CD4-positive, alpha-beta T cell treated with Interleukin-15 for 1 hour (primary cell): Measurements from ENCODE around the gene C1QL1.

Experiments
- DNase-seq: peaks from one replicate; pipeline ENCODE4 v3.0.0-alpha.2; 2020

C1QL1 gene

GRCh38 chr17:44968225-44969143, at the start of gene C1QL1:
TSS of gene C1QL1 (minus strand) at chr17:44968303. CDS start at chr17:44968048, 255 bp downstream.
- peak; percentile 88 for DNase-seq

DNA sequence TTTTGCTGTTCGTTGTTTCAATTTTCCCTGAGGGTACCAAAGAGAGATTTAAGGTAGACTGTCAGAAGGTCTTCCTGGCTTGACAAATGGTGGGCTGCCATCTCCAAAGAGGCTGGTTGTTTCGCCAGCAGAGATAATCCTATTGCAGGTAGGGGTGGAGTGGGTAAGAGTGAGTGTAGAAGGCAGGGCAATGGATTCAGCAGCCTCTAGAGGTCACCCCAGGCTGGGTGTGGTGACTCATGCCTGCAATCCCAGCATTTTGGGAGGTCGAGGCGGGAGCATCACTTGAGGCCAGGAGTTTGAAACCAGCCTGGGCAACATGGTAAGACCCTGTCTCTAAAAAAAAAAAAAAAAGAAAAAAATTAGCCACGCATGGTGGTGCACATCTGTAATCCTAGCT, 48.7 kb upstream of the C1QL1 start:
- DNase-seq, result no peak

GRCh38 chr17:45016237-45016636, 48.1 kb upstream of the C1QL1 start:
- DNase-seq, result no peak

- no peak for DNase-seq
Measured at GRCh38 chr17:45013021-45013997, 45.2 kb upstream of the C1QL1 start.

DNA sequence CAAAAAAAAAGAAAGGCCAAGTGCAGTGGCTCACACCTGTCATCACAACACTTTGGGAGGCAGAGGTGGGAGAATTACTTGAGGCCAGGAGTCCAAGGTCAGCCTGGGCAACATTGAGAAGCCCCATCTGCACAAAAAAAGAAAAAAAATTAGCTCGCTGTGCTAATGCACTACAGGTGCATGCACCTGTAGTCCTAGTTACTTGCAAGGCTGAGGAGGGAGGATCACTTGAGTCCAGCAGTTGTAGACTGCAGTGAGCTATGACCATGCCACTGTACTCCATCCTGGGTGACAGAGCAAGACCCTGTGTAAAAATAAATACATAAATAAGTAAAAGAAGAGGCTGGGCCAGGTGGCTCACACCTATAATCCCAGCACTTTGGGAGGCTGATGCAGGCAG, 43.7 kb upstream of the C1QL1 start:
- no peak for DNase-seq

DNA sequence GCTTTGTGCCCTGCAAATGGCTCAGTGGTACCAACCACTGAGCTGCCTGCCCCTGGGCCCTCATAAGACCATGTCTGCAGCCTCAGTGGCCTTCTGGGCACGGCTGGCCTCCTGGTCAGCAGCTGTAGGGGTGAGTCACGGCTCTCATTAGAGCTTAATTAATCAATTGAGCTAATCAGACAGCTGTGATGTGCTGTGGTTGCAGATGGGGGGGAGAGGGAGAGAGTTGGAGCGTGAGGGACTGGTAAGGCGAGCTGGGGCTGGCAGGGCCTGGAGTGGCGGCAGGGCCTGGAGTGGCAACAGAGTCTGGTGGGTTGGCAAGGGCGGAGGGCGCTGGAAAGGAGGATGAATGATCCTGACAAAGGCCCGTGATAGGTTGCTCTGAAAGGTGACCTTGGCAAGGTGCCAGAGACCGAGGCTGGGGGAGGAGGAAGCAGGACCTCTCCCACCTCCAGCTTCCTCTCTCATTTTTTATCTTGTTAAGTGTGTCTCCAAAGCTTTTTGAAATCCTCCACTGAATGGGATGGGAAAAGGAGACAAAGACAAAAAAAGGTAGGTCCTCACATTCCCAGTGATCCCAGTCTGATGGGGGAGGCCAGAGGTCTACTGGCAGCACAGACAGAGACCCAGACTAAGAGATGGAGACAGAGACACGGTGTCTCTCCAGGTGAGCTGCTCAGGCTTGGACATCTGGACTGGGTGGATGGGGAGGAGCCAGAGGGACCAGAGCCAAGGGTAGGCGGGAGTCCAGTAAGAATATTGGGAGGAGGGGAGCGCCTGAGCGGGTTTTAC, 41.8 kb upstream of the C1QL1 start:
- DNase-seq, result no peak

DNA sequence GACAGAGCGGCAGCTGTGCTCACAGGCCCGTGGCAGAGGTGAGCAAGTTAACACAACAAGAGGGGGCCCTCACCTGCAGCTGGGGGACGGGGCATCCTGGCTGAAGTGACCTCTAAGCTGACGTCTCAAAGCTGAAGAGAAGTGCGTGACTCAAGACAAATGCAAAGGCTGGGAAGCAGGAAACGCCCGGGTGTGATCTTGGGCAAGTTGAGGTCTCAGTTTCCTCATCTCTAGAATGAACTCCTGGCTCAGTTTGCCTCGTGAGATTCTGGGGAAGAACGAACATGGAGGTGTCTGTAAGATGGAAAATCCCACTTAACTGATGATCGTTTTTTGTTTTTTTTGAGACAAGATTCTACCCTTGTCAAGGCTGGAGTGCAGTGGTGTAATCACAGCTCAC, 40.1 kb upstream of the C1QL1 start:
- DNase-seq, result no peak

DNA sequence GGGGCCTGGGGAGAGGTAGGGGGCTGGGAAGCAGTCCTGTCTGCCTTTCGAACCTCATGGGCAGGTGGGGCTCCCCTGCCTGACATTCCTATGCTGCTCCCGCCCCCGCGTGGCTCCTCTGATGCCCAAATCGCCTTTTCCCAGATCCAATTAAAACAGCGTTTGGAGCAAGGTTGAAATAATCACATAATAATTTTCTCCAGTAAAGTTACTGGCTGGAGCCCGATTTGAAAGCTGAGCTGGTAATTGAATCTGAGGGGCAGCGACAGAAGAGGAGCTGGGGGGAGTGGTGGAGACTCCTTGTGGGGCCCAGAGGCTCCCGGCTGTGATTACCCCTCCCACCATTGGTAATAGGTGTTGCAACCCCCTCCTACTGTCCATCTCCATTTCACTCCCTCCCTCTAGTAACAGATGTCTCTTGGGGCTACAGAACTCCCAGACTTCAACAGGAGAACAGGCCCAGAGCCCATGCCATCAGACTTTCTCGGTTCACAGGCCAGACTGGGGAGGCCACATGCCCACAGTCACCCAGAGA, 38.9 kb upstream of the C1QL1 start:
- DNase-seq, result no peak

DNA sequence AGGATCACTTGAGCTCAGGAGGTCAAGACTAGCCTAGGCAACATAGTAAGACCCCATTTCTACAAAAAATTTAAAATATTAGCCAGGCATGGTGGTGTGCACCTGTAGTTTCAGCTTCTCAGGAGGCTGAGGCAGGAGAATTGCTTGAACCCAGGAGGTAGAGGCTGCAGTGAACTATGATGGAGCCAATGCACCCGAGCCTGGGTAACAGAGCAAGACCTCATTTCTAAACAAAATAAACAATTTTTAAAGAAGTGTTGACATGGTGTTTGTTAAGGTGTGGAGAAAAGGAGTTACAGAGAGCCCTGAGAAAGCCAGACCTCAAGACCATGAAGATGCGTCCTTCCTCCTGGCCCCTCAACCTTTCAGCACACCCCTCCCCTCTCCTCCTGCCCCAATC, 37.6 kb upstream of the C1QL1 start:
- no peak for DNase-seq

- DNase-seq, result no peak
Measured at GRCh38 chr17:45004388-45004787, 36.3 kb upstream of the C1QL1 start.

DNA sequence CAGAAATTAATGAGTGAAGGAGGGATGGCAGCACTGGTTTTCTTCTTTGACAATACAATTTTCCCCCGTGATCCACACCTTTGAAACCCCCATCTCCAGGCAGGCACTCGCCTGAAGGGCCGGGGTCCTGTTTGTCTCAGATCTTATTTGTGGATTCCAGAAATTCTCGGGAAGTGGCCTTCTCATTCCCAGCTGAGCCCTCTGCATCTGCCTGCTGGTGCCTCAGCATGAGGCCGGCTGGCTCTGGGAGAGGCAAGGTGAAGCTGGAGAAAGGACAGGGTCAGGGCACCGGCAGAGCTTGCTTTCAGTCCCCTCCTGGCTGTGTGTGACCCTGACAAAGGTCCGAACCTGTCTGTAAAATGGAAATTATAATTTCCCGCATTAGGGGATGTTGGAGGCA, 35.8 kb upstream of the C1QL1 start:
- no peak for DNase-seq

DNA sequence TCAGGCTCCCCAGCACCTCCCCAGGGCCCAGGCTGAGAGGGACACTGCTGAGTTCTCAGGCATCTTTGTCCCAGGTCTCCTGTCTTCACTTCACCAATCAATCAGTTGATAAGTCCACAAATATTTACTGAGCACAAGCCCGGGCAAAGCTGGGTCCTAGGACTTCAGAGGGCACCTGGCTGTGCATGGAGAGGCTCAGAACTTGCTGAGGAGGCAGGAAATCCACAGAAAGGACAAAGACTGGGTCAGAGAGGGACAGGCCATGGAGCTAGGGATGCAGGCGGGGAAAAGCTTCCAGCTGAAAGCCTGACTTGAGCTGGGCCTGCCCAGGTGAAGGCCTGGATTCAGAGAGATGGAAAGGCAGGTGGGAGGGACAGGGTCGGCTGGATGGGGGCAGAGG, 33.2 kb upstream of the C1QL1 start:
- DNase-seq, result no peak

- DNase-seq, result no peak
Measured at GRCh38 chr17:44999433-44999832, 31.3 kb upstream of the C1QL1 start.

DNA sequence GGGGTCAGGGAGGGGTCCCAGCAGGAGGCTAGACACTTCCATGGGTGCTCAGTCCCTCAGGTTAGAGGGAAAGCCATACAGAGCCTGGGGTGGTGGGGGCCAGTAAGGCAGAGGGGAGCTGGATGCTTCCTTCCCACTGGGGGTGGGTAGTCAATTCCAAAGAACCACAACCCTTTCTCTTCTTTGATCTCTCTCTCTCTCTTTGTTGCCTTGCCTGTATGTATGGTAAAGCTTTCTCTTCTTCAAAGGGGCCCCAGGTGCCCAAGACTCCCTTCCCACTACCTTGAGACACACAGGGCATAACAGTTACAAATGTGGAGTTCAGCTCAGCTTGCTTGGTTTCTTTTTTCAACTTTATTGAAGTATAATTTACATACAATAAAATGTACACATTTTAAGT, 30.5 kb upstream of the C1QL1 start:
- no peak for DNase-seq

DNA sequence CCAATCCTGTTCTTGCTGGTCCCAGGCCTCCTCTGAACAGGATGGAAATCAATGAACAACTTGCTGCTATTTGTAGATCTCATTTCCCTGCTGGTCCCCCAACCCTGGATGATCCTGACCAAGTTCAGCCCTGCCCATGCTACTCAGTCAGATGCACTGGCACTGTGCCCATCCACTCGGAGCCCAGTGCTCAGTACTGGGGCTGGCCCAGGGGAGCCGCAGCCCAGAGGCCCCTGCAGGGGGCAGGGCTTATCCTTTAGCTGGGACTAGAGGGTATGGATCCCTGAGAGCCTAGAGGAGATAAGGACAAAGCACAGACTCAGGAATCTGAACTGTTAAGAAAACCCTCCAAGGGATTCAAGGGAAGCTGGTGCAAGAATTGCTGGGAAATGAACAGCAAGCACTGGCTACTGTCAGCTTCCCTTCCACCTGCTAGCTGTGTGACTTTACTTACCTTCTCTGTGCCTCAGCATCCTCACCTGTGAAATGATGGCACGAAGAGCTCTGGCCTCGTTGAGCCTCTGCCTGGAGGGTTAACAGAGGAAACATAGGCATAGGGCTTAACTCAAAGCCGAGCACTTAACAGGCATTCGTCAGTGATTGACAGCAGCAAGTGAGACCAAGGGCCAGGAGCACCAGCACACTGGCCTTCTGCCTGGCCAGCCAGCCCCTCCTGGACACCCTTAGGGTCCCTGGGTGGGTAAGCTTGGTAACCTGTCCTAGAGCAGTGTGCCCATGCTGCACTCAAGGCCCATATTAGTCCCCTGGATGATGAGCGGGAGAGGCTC, 29.8 kb upstream of the C1QL1 start:
- DNase-seq, result no peak

- DNase-seq, result no peak
Measured at GRCh38 chr17:44996304-44996703, 28.2 kb upstream of the C1QL1 start.

DNA sequence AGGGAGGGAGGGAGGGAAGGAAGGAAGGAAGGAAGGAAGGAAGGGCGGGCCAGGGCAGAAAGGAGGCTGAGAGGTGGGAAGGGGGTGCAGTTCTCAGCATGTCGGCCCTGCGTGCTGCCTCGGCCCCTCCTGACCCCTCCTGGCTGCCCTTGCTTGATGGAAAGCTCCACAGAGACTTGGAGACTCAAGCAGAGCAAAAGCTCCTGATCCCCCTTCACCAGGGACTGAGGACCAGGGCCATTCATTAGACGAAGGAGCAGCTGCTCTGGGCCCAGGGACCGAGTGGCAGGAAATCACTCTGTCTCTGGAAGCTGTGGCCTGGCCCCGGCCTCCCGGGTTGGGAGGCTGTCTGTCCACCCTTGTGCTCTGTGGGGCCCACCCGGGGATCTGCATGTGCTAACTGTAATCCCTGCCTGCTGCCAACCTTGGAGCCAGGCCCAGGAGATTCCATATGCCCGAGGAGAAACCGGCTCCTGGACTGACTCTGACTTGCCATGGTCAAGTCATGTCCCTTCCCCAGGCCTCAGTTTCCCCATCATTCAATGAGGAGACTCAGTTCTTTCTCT, 27.4 kb upstream of the C1QL1 start:
- no peak for DNase-seq

DNA sequence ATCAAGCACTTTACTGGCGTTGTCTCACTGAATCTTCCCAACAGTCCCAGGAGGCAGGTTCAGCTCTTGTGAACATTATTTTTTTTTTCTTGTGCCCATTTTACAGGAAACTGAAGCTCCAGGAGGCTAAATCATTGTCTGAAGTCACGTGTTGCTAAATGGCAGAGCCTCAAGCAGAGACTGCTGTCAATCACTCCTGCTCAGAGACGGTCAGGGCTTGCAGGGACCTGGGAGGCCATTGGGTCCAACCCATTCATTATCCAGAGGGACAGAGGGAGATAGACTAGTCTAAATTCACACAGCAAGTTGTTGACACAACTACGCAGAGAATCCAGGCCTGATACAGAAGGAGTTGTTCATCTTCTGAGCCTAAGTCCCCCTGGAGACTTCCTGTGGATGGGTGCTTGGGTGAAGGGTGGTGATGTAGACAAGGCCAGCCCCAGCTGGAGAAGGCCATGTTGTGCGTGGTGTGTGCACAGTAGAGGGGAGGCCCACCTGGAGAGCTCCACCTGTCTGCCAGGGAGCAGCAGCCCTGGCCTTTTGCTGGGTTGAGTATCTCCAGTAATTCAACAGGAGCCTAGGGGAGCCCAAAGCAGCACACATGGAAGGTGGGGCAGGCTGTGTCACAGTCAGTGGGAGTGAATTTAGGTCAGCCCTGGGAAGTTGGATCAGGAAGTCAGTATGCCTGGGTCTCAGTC, 24.3 kb upstream of the C1QL1 start:
- no peak for DNase-seq

DNA sequence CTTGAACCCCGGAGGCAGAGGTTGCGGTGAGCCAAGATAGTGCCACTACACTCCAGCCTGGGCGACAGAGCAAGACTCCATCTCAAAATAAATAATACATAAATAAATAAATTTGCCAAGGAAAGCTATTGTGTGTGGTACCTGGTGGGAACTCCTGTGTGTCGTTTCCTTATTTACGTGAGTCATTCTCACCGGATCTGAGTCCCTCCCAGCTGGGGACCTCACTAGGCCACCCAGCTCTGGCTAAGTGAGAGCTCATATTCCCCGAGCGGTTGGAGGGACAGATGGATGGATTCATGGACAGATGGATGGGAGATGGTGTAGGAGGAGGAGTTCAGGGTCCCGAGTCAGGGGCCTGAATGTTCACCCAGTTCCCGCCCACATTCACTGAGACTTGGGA, 22.9 kb upstream of the C1QL1 start:
- DNase-seq, result no peak

DNA sequence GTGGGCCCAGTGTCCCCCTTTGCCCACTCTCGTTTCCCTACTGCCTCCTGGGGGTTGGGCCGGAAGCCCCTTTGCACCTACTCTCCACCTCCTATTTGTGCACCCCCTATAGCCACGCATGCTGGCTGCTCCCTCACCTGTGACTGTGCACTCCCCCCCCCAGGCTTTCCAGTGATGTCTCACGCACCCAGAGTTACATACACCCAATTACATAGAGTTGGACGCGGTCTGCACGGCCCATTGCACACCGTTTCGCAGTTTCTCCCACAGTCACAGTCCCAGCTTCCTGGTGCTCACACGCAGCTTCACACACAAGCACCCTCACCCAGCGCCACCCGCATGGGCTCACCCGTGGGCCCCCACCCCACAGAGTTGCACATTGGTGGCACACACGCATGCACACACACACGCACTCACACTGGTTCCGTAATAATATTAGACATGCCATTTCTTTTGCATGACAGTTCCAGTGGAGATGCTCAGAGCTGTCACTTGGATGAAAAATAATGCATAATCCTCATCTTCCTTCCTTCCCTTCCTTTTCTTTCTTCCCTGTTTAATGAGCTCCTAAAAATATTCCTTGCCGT, 21.5 kb upstream of the C1QL1 start:
- no peak for DNase-seq
